IMR-90 (cell line): ENCODE measurements around the gene MYO1G. TPM values are rescaled to one million over a fixed set of nuclear protein-coding genes. Genes with fewer than 3 reads are reported as not detected.

Experiments used
- ATAC-seq: fragments of 200-7000 bp; cut with Tn5 transposase; 2 replicates; pipeline ENCODE4 v1.9.1; 2020; ENCODE audit warnings: low read depth, mild to moderate bottlenecking, moderate library complexity
- BruUV-seq: library from RNA; stranded (reverse); fragments of 400-500 nt; replicated peaks from 2 replicates; lab custom pipeline; 2021; lab: Mats Ljungman, UMichigan
- CTCF ChIA-PET: fragments of 300-600 bp; formaldehyde crosslinking; extraction: SDS; loops from one replicate; lab custom pipeline; 2021; ENCODE audit warnings: antibody characterized with exemption; lab: Yijun Ruan, JAX
- POLR2A ChIA-PET: fragments of 300-600 bp; sonication (Branson Sonifier 250); formaldehyde crosslinking; loops from one replicate; lab custom pipeline; 2022; ENCODE audit warnings: antibody characterized with exemption; ENCODE audit not compliant: unreplicated experiment; lab: Charles Lee
- DNase-seq: peaks from one replicate; pipeline ENCODE4 v3.0.0; 2013
- H2AFZ ChIP-seq: replicated peaks from 2 replicates; pipeline ENCODE3; 2013; ENCODE audit warnings: low read length, mild to moderate bottlenecking; ENCODE audit not compliant: poor library complexity
- H2AK5ac ChIP-seq: 2 replicates; pipeline ENCODE4 v1.6.1; 2013; ENCODE audit warnings: low read depth, low read length, inconsistent platforms
- H2AK9ac ChIP-seq: replicated peaks from 2 replicates; pipeline ENCODE3; 2013; ENCODE audit warnings: mild to moderate bottlenecking, low read depth, low read length, moderate library complexity; ENCODE audit not compliant: poor library complexity
- H2BK120ac ChIP-seq: 2 replicates; pipeline ENCODE4 v1.6.1; 2013; ENCODE audit warnings: low read depth, low read length, inconsistent platforms
- H2BK15ac ChIP-seq: 3 replicates; pipeline ENCODE4 v1.6.1; 2013; ENCODE audit warnings: low read depth, low read length, inconsistent platforms
- H2BK20ac ChIP-seq: 2 replicates; pipeline ENCODE4 v1.6.1; 2013; ENCODE audit warnings: low read depth, mild to moderate bottlenecking, inconsistent platforms, low read length, moderate library complexity
- H2BK5ac ChIP-seq: 2 replicates; pipeline ENCODE4 v1.6.1; 2013; ENCODE audit warnings: mild to moderate bottlenecking, low read depth, low read length, inconsistent platforms; ENCODE audit not compliant: poor library complexity, severe bottlenecking
- H3K14ac ChIP-seq: replicated peaks from 2 replicates; pipeline ENCODE4 v1.6.1; 2013; ENCODE audit warnings: low read depth, low read length, inconsistent platforms
- H3K18ac ChIP-seq: 2 replicates; pipeline ENCODE4 v1.6.1; 2013; ENCODE audit warnings: low read depth, low read length, control low read depth
- H3K23ac ChIP-seq: 2 replicates; pipeline ENCODE4 v1.6.1; 2013; ENCODE audit warnings: low read depth, low read length, inconsistent platforms
- H3K27ac ChIP-seq: 2 replicates; pipeline ENCODE4 v1.5.1; 2013; ENCODE audit warnings: mild to moderate bottlenecking, control low read depth, low read length; ENCODE audit not compliant: insufficient read depth
- H3K27me3 ChIP-seq: 2 replicates; pipeline ENCODE4 v1.6.1; 2013; ENCODE audit warnings: low read length; ENCODE audit not compliant: control insufficient read depth, insufficient read depth
- H3K36me3 ChIP-seq: 2 replicates; pipeline ENCODE4 v1.6.1; 2013; ENCODE audit warnings: low read length, mixed read lengths; ENCODE audit not compliant: control insufficient read depth, insufficient read depth
- H3K4ac ChIP-seq: 2 replicates; pipeline ENCODE4 v1.6.1; 2013; ENCODE audit warnings: low read depth, low read length, inconsistent platforms
- H3K4me1 ChIP-seq: 2 replicates; pipeline ENCODE4 v1.6.1; 2013; ENCODE audit warnings: low read length, mixed read lengths; ENCODE audit not compliant: control insufficient read depth, insufficient read depth
- H3K4me2 ChIP-seq: 2 replicates; pipeline ENCODE4 v1.6.1; 2013; ENCODE audit warnings: low read depth, mild to moderate bottlenecking, control low read depth, low read length, moderate library complexity
- H3K4me3 ChIP-seq: 2 replicates; pipeline ENCODE4 v1.5.1; 2013; ENCODE audit warnings: low read depth, mild to moderate bottlenecking, control low read depth, low read length, moderate library complexity; ENCODE audit not compliant: insufficient read depth
- H3K56ac ChIP-seq: 2 replicates; pipeline ENCODE4 v1.6.1; 2013; ENCODE audit warnings: low read length, inconsistent platforms; ENCODE audit not compliant: insufficient read depth; ENCODE audit errors: extremely low read depth
- H3K79me1 ChIP-seq, 2 experiments: 2 replicates each; pipeline ENCODE4 v1.6.1; 2013; ENCODE audit warnings: low read length in 2 of 2, inconsistent platforms in 1 of 2, low read depth in 1 of 2
- H3K9ac ChIP-seq: 2 replicates; pipeline ENCODE4 v1.6.1; 2013; ENCODE audit warnings: low read depth, low read length, control low read depth
- H3K9me1 ChIP-seq: 2 replicates; pipeline ENCODE4 v1.6.1; 2013; ENCODE audit warnings: low read length, inconsistent platforms; ENCODE audit not compliant: insufficient read depth
- H3K9me3 ChIP-seq: 2 replicates; pipeline ENCODE4 v1.6.1; 2013; ENCODE audit warnings: low read length; ENCODE audit not compliant: control insufficient read depth, insufficient read depth
- H4K20me1 ChIP-seq: 2 replicates; pipeline ENCODE4 v1.6.1; 2013; ENCODE audit warnings: low read length, inconsistent platforms; ENCODE audit not compliant: insufficient read depth
- H4K5ac ChIP-seq: 2 replicates; pipeline ENCODE4 v1.6.1; 2013; ENCODE audit warnings: mild to moderate bottlenecking, low read depth, low read length, control low read depth
- H4K8ac ChIP-seq, 2 experiments: 2 replicates each; pipeline ENCODE4 v1.6.1; 2013; ENCODE audit warnings: low read depth in 2 of 2, low read length in 2 of 2, control low read depth in 1 of 2, inconsistent platforms in 1 of 2
- H4K91ac ChIP-seq: 2 replicates; pipeline ENCODE4 v1.6.1; 2013; ENCODE audit warnings: low read depth, low read length, inconsistent platforms; ENCODE audit not compliant: insufficient read depth
- BHLHE40 ChIP-seq: fragments of 150-350 bp; IDR thresholded peaks from 2 replicates; pipeline ENCODE4 v1.6.1; 2016; ENCODE audit warnings: mild to moderate bottlenecking, low read depth, low read length
- CEBPB ChIP-seq: IDR thresholded peaks from 2 replicates; pipeline ENCODE4 v1.6.1; 2012; ENCODE audit warnings: low read depth, low read length, improper control_type of control experiment
- CHD1 ChIP-seq: IDR thresholded peaks from 2 replicates; pipeline ENCODE4 v1.6.1; 2012; ENCODE audit warnings: low read depth, low read length, improper control_type of control experiment
- FOS ChIP-seq: fragments of 150-350 bp; IDR thresholded peaks from 2 replicates; pipeline ENCODE4 v1.6.1; 2016; ENCODE audit warnings: low read depth, low read length
- MAFK ChIP-seq: IDR thresholded peaks from 2 replicates; pipeline ENCODE4 v1.6.1; 2012; ENCODE audit warnings: low read depth, low read length, improper control_type of control experiment
- MAZ ChIP-seq: IDR thresholded peaks from 2 replicates; pipeline ENCODE4 v1.6.1; 2012; ENCODE audit warnings: low read depth, mild to moderate bottlenecking, low read length, improper control_type of control experiment, moderate library complexity, borderline replicate concordance
- MXI1 ChIP-seq: IDR thresholded peaks from 2 replicates; pipeline ENCODE4 v1.6.1; 2012; ENCODE audit warnings: low read depth, mild to moderate bottlenecking, low read length, moderate library complexity, borderline replicate concordance
- POLR2A ChIP-seq: IDR thresholded peaks from 2 replicates; pipeline ENCODE4 v1.6.1; 2012; ENCODE audit warnings: mild to moderate bottlenecking, low read depth, low read length
- RFX5 ChIP-seq: IDR thresholded peaks from 2 replicates; pipeline ENCODE4 v1.8.0; 2012; ENCODE audit warnings: low read depth, mild to moderate bottlenecking, low read length, moderate library complexity
- SMC3 ChIP-seq: fragments of 150-350 bp; IDR thresholded peaks from 2 replicates; pipeline ENCODE4 v1.6.1; 2016; ENCODE audit warnings: low read depth, mild to moderate bottlenecking, antibody characterized with exemption, low read length, moderate library complexity
- WGBS, 2 experiments: methylation state at CpG; one replicate each; pipeline versions ENCODE4 v1.1.5 to v1.1.7; 2013; ENCODE audit warnings: missing lambda C conversion rate in 2 of 2; ENCODE audit not compliant: insufficient read length in 1 of 2; ENCODE audit errors: extremely low coverage in 2 of 2; 5-methylcytosine and 5-hydroxymethylcytosine counted together
- dilution Hi-C: fragments of 300-500 bp; cut with HindIII; formaldehyde crosslinking; loops from one replicate; pipeline ENCODE4 v1.14.3; 2018; ENCODE audit warnings: low sequenced_read_pairs; ENCODE audit not compliant: unreplicated experiment
- in situ Hi-C: fragments of 300-500 bp; cut with MboI; formaldehyde crosslinking; loops from 3 replicates; pipeline ENCODE4 v1.14.3; 2019; ENCODE audit warnings: low sequenced_read_pairs, inconsistent platforms, mixed read lengths
- intact Hi-C: fragments of 100-400 bp; cut with micrococcal nuclease; formaldehyde crosslinking; loops from 2 replicates; pipeline ENCODE4 v1.10.0; 2022
- polyA plus RNA-seq, 3 experiments: library from polyadenylated mRNA; depleted of rRNA; stranded (reverse); fragments of >200 nt; gene quantifications; 2 replicates each; pipeline ENCODE4 v1.2.3, GENCODE V29; 2012; ENCODE audit warnings: low replicate concordance in 1 of 3
- total RNA-seq: library from RNA; depleted of rRNA; stranded (reverse); fragments of >200 nt; gene quantifications from 2 replicates; pipeline ENCODE4 v1.2.3, GENCODE V29; 2012
- TF ChIP-seq, protein P1 (sequence below): fragments of 150-350 bp; IDR thresholded peaks from 2 replicates; pipeline ENCODE4 v1.6.1; 2016; ENCODE audit warnings: low read depth, mild to moderate bottlenecking, low read length, moderate library complexity, borderline replicate concordance
- TF ChIP-seq, protein P2 (sequence below): fragments of 150-350 bp; IDR thresholded peaks from 2 replicates; pipeline ENCODE4 v1.6.1; 2017; ENCODE audit warnings: mild to moderate bottlenecking, antibody characterized with exemption, low read length, low read depth
- TF ChIP-seq, protein P3 (sequence below): conservative IDR thresholded peaks from 2 replicates; pipeline ENCODE4 v1.5.1; 2012; ENCODE audit warnings: mild to moderate bottlenecking, low read depth, low read length, improper control_type of control experiment

MYO1G gene
- total and polyA plus RNA-seq, 2 of the 4 experiments (the other 2 are of a cell fraction): under 0.01 to 0.02 TPM

DNA sequence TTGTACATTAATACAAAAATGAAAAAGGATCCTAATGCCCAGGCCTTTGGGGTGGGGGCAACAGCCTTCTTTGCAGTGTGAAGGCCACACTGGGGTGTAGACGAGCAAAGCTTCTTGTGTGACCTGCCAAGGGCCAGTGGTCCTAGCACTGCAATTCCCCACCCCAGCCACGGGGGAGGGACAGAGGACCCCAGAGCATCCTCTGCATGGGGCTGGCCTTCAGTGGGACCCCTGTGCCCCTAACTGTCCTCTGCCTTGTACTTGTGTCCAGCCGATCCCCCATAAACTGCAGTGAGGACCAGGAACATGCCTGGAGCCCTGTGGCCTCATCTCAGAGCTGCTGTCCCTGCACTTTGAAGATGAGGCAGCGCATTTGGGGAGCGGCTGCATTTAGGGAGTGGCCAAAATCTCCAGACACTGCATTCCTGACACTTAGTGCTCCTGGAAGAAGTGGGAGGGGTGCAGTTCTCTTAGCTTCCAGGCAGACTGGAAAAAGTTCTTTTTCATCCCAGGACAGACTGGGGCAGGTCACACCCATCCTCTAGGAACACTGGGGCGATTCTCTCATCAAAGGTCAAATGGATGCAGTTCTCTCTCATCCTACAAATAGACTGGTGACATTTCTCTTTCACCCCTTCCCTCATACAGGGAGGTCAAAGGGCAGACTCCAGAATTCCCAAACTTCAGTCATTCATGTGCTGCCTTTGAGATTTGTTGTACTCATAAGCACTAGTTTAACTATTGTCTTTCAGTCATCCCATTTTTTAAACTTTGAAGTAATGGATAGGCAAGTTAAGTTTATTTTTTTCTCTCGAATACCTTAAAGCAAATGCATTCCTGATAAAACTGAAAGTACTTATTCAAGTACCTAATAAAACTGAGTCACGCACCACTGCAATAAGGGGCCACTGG lies 922 bp upstream of the MYO1G start:
- in situ Hi-C loops (no loop called here), dilution Hi-C loops (no loop called here), intact Hi-C loops (no loop called here)
- no TSS peak for BruUV-seq
- H2BK15ac ChIP-seq: no peak overlapping the region
- H2AK5ac ChIP-seq: no peak overlapping the region
- WGBS, 2 experiments: 72% methylated on average over 2 of the region's 8 CpGs; no CpG with 5 or more reads in 1 of the 2 experiments
- peaks cover 9 to 22% of the 10 kb centered on the region in 2 experiments for H3K79me1 ChIP-seq
- ATAC-seq: peak; percentile 10; the same call in 1 of the 2 replicates
- H2BK20ac ChIP-seq: 0 out of 2 replicates have a peak overlapping the region, but pooled peaks have one; percentile 3
- no peak overlapping the region for H2AK9ac ChIP-seq
- H3K4me2 ChIP-seq: peak overlapping the region; percentile 38
- peak overlapping the region; percentile 48 for H2AFZ ChIP-seq
- no peaks in the 10 kb centered on the region for H3K27me3 ChIP-seq
- no peak overlapping the region for H3K4me3 ChIP-seq
- no peaks in the 10 kb centered on the region for H3K9me3 ChIP-seq
- peak overlapping the region; percentile 8; the same call in 1 of the 2 replicates for H3K18ac ChIP-seq
- H2BK120ac ChIP-seq: 0 out of 2 replicates have a peak overlapping the region, but pooled peaks have one; percentile 53
- peak overlapping the region; percentile 38; the same call in 1 of the 2 replicates for H4K91ac ChIP-seq
- H3K9ac ChIP-seq: no peak overlapping the region
- H4K20me1 ChIP-seq: peaks cover 17% of the 10 kb centered on the region
- no peak for DNase-seq
- peaks cover 15% of the 10 kb centered on the region for H3K9me1 ChIP-seq
- peaks cover 24% of the 10 kb centered on the region for H3K36me3 ChIP-seq
- ChIA-PET CTCF (no interaction called here), POLR2A (no interaction called here)
- peaks cover 10% of the 10 kb centered on the region for H3K4me1 ChIP-seq
- peak overlapping the region; percentile 60; the same call in 1 of the 2 replicates for H3K27ac ChIP-seq
- H3K23ac ChIP-seq: no peak overlapping the region
- H4K8ac ChIP-seq: peak overlapping the region in 1 of 2 experiments; percentile 66; a peak in 2 of 4 replicates
- H3K4ac ChIP-seq: 0 out of 2 replicates have a peak overlapping the region, but pooled peaks have one; percentile 19
- no peak overlapping the region for H3K56ac ChIP-seq
- H2BK5ac ChIP-seq: no peak overlapping the region
- H3K14ac ChIP-seq: peak overlapping the region; percentile 71; the same call in 1 of the 2 replicates
- H4K5ac ChIP-seq: no peak overlapping the region; the same call in 1 of the 2 replicates
- TF ChIP-seq CEBPB (no peak), MXI1 (no peak), POLR2A (no peak), MAZ (no peak), CHD1 (no peak), SMC3 (no peak), RFX5 (no peak), FOS (no peak), BHLHE40 (no peak), MAFK (no peak)
- TF ChIP-seq, protein P1, sequence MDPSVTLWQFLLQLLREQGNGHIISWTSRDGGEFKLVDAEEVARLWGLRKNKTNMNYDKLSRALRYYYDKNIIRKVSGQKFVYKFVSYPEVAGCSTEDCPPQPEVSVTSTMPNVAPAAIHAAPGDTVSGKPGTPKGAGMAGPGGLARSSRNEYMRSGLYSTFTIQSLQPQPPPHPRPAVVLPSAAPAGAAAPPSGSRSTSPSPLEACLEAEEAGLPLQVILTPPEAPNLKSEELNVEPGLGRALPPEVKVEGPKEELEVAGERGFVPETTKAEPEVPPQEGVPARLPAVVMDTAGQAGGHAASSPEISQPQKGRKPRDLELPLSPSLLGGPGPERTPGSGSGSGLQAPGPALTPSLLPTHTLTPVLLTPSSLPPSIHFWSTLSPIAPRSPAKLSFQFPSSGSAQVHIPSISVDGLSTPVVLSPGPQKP: no peak
- TF ChIP-seq, protein P2, sequence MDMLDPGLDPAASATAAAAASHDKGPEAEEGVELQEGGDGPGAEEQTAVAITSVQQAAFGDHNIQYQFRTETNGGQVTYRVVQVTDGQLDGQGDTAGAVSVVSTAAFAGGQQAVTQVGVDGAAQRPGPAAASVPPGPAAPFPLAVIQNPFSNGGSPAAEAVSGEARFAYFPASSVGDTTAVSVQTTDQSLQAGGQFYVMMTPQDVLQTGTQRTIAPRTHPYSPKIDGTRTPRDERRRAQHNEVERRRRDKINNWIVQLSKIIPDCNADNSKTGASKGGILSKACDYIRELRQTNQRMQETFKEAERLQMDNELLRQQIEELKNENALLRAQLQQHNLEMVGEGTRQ: no peak
- TF ChIP-seq, protein P3, sequence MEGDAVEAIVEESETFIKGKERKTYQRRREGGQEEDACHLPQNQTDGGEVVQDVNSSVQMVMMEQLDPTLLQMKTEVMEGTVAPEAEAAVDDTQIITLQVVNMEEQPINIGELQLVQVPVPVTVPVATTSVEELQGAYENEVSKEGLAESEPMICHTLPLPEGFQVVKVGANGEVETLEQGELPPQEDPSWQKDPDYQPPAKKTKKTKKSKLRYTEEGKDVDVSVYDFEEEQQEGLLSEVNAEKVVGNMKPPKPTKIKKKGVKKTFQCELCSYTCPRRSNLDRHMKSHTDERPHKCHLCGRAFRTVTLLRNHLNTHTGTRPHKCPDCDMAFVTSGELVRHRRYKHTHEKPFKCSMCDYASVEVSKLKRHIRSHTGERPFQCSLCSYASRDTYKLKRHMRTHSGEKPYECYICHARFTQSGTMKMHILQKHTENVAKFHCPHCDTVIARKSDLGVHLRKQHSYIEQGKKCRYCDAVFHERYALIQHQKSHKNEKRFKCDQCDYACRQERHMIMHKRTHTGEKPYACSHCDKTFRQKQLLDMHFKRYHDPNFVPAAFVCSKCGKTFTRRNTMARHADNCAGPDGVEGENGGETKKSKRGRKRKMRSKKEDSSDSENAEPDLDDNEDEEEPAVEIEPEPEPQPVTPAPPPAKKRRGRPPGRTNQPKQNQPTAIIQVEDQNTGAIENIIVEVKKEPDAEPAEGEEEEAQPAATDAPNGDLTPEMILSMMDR: no peak
